GM19395 (cell line): Measurements from ENCODE around the gene GABRR3.

Experiments used
- ATAC-seq: cut with Tn5 transposase; IDR thresholded peaks from one replicate; pipeline ENCODE4 v1.9.1; 2021; ENCODE audit warnings: mild to moderate bottlenecking, moderate library complexity; ENCODE audit not compliant: unreplicated experiment

Gene GABRR3

DNA sequence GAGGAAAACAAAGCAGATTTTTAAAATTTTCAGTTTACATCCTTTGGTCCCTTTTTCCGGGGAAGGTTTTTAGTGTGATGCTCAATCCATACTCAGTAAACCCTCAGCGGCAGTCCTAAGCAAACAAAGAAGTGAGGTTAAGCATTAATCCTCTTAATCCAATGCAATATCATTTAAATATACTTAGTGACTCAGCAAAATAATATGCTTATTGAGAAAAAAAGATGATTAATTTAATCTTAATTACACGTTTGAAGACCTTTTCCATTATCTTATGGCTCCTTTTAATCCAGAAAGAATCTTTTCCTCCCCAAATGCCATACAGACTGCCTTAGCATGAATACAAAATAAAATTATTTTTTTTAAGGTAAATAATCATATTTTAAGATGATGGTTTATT, at the start of gene GABRR3:
Gene GABRR3, minus strand, starts transcription at position 108 of the 400 bp plus-strand sequence. CDS start 328 bp downstream, outside the sequence.
- no peak for ATAC-seq

DNA sequence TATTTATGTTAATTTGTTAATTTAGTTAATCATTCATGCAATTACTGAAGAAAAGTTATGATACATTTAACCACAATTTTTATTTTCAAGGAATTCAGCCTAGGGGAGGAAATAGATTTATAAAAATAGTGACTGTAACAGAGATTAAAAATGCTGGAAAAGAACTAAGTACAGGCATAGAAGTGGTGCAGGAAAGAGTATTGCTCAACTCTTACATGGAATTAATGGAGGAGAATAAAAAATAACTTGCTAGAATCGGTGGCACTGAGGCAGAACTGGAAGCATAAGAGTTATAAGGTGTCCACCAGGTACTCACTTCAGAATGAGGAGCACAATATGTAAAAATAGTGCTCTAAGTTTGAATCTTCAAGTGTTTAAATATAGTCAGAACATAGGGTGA, 38.4 kb upstream of the GABRR3 start:
- ATAC-seq: no peak

DNA sequence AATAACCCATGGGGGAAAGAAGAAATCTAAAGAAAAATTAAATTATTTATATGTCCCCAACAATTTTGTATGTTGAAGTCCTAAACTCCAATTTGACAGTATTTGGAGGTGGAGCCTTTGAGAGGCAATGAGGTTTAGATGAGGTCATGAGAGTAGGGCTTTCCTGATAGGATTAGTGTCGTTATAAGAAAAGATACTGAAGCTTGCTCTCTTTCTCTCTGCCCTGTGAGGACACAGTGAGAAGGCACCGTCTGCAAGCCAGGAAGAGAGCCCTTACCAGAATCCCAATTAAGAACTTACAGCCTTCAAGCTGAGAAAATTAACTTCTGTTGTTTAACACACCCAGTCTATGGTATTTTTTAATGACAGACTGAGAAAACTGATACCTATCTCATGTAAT, 35.7 kb upstream of the GABRR3 start:
- no peak for ATAC-seq

DNA sequence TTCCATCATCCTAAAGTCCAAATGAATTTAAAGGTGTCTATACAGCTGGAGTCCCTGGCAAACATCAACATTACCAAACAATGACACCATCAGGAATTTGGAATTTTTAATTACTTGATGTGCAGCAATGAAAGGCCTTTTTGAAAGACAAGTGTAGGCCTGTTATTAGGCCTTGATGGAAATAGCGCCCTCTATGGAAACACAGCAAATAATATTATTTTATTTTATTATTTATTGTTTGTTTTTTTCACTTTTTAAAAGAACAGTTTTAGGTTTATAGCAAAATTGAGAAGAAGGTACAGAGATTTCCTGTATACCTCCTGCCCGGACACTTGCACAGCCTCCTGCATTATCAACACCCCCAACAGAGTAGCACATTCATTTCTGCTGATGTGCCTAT, 33.7 kb upstream of the GABRR3 start:
- no peak for ATAC-seq

DNA sequence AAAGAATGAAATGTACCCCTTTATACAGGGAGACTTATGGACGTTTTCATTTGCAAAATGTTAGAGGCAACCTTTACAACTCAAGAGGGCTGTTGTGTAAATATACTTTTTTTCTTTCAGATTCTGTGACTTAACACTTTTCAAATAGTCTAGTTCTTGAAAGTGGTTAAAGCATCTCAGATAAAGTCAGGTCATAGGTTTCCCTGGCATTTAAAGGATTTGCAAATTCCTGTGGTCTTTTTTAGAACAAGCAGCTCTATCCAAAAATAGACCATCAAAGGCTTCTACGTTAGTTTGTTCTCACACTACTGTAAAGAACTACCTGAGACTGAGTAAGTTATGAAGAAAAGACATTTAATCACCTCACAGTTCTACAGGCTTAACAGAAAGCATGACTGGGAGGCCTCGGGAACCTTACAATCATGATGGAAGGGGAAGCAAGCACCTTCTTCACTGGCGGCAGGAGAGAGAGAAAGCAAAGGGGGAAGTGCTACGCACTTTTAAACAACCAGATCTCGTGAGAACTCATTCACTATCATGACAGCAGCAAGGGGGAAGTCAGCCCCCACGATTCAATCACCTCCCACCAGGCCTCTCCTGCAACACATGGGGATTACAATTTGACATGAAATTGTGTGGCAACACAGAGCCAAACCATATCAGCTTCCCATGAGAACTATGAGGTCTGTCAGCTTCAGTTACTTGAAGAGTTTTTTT, 23.3 kb upstream of the GABRR3 start:
- no peak for ATAC-seq

DNA sequence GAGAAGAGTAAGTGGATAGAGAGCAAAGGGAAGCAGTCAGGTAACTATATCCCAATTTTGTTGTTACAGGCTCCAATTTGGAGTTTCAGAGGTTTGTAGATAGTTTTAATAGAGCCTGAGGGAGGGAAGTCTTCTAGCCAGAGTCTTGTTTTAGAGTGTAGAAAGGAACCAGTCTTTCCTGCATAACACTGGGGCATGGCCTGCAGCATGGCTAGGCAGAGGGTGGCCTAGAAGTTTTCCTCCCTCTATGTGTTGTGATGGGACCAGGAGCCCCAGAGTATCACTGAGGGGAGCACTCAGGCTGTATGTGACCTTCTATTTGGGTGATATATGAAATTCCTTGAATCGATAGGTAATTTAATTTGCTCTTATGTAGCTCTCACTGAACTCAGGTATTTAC, 22.5 kb upstream of the GABRR3 start:
- no peak for ATAC-seq

DNA sequence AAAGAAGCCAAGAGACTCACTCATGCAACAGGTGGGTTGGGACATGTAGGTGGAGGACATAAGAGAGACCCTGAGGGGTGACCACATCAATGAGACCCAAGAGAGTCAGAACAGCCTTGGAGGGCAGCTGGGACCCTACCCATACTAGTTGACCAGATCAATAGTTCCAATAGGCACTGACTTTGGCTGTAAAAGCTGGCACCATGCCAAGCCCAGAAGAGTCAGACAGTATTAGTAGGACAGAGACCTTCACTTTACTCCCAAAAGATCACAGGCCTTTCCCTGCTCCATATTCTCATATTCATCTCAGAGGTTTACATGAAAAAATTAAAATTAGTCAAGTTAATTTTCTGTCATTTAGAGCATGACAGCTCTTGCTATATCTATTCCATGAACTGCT, 20.9 kb upstream of the GABRR3 start:
- ATAC-seq: no peak

DNA sequence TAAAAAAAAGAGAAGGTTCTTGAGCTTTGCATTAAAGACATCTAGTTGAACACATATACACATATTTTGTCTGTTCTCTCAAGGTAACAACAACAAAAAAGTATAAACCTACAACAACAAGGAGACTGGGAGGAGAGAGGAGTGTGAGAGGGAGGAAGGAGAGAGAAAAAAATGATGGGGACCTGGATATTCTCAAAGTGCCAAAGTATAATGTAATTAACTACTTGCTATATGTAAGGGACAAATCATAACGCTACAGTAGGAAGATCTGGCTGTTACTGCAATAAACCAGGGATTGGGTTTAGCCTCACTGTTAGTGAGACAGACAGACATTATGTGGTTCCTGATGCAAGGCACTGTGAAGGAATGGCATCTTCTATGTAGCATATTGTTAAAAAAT, 14.2 kb upstream of the GABRR3 start:
- ATAC-seq: no peak

DNA sequence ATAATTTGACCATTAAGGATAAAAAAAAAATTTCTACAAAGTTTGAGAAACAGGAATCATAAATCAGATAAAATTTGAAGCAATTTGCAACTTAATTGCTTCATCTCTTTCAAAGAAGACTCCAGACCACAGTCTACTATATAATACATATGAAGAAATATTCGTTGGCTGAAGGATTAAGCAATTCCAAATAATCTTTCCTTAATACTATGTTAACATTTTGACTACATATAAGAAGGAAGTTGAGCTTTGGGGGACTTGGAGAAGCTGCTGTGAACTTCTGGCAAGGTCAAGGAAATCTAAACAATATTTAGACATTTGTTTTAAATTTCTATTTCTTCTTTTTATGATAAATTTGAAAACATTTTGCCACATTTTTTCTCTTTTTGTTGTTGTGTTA, 13.5 kb upstream of the GABRR3 start:
- ATAC-seq: no peak

DNA sequence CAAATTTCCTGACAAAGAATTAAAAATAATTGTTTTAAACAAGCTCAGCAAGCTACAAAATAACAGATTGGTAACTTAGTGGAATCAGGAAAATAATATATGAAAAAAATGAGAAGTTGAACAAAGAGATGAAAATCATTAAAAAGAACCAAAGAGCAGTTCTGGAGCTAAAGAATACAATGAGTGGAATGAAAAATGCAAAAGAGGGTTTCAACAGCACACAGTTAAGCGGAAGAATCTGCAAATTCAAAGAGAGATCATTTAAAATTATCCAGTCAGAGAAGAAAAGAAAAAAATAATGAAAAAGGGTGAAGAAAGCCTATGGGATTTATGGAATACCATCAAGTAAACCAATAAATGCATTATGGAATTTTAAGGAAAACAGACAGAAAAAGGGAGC, 6.2 kb upstream of the GABRR3 start:
- ATAC-seq: no peak

DNA sequence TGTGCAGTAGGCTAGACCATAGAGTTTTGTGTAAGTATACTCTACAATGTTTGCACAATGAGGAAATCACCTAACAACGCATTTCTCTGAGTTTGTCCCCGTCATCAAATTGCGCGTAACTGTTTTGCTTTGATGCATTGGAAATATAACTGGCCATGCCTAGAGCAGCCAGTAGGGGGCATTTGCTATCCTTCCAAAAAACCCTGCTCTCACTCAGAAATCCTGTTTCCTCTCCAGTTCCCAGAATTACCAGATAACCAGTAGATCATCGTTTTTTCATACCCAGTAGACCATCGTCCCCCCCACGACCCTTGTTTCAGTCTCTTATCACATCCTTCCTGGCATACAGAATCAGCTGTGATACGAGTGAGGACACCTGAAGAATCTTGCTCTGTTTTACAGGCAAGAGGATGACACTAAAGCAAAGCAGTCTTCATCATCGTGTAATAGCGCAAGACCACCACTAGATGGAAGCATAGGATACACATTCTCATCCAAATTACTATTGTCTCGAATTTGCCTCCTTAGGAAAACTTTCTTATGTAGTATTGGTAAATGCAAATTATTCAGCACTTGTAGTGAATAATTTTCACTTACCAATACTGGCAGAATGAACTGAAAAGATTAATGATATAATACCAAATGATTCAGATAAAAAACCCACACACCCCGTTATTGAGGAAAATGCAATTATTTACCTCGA, 4.4 kb upstream of the GABRR3 start:
- peak; percentile 97 for ATAC-seq

DNA sequence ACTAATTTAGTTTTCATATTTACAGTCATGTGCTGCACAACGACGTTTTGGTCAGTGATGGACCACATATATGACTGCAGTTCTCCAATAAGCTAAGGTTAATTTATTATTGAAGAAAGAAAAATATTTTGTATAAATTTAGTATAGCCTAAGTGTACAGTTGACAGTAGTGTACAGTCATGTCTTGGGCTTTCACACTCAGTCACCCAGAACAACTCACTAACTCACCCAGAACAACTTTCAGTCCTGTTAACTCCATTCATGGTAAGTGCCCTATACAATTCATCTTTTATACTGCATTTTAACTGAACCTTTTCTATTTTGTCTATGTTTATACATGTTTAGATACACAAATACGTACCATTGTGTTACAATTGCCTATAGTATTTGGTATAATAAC, 3.8 kb upstream of the GABRR3 start:
- peak; percentile 22 for ATAC-seq

DNA sequence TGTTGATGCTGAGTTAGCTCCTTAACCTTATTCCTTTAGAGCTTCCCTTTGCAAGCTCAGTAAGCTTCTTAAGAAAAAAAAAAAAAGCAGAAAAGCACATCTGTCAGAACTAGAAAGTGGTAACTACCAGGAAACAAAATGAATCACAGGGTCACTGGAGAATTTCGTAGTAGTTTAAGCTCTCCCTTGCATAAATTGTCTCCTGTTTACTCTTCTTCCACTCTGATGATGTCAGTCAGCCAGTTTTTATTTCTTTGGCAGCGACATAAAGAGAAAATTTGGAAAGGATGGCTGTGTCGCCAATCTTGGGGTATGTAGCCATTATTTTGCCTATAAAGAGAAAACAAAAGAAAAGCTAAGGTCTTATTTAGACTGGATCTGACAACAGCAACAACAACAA, 3.2 kb upstream of the GABRR3 start:
- no peak for ATAC-seq

DNA sequence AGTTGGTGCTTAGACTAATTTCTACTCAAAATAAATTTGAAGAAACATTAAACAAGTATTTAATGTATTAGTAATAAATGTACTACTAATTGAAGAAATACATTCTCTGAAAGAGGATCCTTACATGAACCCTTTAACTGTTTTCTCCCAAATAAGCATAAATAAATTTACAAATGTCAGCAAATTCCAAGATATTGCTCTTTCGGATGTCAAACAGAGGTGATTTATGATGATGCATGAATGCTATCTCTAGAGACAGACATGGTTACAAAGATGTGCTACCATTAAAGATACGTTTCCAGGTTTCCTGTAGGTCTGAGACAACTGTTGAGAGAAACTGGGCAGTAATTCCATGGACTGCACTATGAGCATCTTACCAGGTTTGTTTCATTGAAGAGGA, 629 bp downstream of the GABRR3 start:
- ATAC-seq: no peak

DNA sequence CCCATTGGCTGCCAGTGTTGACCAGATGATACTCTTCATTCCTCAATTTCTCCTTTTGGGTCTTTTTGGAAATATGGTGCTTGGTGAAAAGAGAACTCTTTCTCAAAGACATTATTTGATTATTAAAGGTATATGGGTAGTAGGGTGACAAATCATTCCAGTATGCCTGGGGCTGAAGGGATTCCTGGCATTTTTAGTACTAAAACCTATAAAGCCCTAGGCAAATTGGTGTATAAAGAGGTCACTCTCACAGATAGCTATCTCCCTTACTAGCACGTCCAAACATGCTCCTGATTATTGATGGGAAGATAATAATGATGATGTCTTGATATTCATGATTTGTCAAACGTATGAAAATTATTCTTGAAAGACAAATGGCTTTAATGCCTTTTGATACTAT, 1.1 kb downstream of the GABRR3 start:
- no peak for ATAC-seq

DNA sequence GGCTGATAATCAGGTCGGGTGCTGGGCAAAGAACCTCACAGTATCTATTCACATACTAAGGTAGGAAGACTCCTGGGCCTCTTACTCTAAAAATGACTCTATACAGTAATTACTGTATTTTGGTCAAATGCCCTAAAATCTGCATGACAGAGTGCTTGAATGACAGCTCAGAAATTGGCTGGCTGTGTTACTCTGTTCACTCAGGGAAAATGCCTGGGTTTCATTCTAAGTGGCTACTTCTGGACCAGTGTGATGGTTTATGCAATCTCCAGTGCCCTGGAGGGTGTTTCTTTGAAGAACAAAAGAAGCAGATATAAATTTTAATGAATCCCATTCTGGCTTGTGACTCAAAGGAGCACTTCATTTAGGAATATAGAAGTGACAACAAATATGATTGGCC, 2.2 kb downstream of the GABRR3 start:
- ATAC-seq: no peak

DNA sequence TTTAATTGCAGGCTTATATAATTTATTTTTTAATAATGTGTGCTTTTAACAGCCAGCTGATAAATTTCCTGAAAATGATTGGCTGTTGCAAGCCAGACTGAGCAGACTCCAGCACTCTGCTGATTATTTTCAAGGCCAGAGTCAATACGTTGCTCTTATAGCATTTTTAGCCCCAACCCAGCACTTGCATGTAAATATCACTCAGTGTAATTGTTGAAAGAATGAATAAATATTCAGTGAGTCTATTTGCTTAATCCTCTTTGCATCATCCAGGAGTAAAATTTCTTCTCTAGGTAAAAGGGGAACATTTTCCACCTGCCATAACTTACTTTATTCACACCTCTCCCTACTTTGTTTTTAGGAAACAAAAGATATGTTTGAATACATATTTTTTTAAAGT, 2.9 kb downstream of the GABRR3 start:
- no peak for ATAC-seq

DNA sequence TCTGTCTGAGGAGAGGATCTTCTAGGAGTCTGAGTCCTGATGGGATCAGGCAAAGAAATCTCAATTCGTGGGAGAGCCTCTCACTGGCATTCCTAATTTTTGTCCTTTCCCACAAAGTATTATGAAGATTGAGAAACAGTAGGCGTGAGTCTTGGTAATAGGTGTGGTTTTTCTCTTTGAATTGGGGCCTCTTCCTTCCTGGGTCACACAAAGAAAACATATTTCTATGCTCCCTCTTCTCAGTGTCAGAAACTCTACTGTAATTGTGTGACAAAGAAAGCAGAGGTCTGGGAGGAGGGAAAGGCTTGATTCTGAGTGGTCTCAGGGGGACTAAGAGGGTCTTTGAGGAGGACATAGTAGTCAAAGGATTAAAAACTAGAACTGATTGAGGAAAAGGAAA, 6.0 kb downstream of the GABRR3 start:
- ATAC-seq: no peak

DNA sequence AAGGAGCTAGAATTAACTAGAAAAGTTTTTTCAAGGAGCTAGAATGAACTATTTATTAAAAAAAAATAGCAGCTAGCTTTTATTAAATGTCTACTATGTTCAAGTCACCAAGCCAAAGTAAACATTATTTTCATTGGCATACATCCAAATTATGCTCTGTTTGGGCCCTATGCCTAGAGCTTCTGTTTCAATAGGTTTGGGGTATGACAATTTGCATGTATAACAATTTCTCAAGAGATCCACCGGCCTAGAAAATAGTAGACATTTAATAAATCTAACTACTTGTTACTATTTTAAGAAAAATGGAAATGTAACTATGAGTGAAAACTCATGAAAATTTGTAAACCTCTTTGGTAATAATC, 8.0 kb downstream of the GABRR3 start:
- ATAC-seq: peak; percentile 48

DNA sequence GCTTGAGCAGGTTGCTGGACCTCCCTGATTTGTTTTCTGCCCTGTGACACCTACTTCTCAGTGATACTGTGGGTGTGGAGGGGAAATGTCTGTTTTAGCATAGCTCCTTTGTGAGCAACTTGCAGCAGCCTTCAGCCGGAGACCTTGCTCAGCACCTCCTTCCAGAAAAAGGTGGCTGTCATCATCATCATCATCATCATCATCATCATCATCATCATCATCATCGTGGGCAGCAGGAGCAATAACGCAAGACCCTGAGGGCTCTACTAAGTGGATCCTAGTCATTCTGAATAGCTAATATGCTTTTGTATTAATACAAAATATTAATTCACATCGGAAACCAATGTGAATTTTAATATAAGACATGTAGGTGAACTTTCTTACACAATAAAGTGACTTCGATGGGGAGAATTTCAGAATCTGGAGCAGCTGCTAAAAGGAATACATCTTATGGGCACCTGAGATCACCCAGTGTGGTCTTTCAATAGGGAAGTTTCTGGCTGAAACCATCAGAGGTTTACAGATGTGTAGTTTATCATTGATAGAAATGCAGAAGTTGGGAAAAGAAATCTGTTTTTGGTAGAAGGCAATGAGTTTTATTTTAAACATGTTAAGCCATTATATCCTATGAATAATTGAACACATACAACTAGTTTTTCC, 8.6 kb downstream of the GABRR3 start:
- ATAC-seq: peak; percentile 67

DNA sequence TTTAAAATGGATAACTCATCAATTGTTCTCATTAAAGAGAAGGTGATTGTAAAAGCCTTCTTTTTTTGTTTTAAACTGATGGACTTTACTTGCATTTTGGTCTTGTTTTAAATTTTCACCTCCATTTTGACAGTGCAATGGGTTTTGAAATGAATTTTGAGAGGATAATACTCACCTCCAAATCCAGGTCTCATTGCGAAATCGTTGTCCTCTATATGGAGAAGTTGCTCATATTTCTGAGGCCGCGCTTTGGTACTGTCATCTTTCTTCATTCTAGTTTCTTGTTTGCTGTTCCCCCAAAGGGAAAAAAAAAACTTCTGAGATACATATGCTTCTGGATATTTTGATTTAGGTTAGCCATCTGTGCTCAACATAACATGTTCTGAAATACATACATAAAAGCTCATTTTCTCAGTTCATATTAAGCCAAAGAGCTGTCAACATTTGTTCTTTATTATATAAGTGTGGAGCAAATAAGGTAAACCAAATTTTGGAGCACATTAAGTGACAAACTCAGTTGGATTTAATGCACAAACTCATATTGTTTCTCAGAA, 9.6 kb downstream of the GABRR3 start:
- ATAC-seq: no peak
